Measurements from ENCODE around the gene SLC25A23.

Gene SLC25A23

DNA sequence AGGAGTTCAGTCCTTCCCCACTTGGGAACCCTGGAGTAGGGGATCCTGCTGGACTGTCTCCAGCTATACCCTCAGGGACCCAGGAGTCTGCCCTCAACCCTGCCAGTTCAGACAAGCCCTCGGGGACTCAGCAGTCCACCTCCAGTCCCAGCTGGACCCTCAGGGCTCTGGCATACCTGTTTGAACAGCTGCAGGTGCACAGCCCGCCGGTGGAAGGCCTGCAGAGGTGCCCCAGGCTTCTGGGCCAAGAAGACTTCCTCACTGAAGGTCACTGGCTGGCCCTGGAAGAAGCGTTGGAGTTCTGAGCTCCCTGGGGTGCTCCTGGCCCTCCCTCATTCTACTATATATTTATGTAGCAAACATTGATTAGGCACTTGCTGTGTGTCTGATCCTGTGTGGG is 13.1 kb upstream of the SLC25A23 start:
- no peak for TF ChIP-seq GATA2 (IDR thresholded peaks at IDR 0.05; ENCODE audit: low read depth, low read length)
- TF ChIP-seq GATA3 (IDR thresholded peaks at IDR 0.05; ENCODE audit: low read depth, low read length): no peak

- no peak for TF ChIP-seq GATA3 (IDR thresholded peaks at IDR 0.05; ENCODE audit: low read depth, low read length)
- no peak for TF ChIP-seq GATA2 (IDR thresholded peaks at IDR 0.05; ENCODE audit: low read depth, low read length)
Measured at GRCh38 chr19:6471076-6471475, 11.5 kb upstream of the SLC25A23 start.

DNA sequence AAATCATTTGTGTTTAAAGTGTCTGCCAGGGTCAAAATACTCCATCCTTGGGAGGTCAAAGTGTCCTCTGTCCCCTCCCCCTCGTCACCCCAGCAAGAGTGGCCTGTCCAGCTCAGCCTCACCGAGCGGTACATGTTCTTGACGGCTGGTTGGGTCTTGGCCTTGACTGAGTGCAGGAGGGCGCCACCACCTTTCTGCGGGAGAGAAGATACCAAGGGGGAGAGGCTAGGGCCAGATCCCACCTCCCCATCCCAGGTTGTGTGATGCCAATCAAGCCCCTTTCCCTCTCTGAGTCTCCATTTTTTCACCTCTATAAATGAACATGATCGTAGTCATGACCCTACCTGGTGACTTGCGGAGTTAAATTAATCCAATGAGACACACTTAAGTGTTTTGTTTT is 10.6 kb upstream of the SLC25A23 start:
- TF ChIP-seq GATA2 (IDR thresholded peaks at IDR 0.05; ENCODE audit: low read depth, low read length): no peak
- TF ChIP-seq GATA3 (IDR thresholded peaks at IDR 0.05; ENCODE audit: low read depth, low read length): no peak

DNA sequence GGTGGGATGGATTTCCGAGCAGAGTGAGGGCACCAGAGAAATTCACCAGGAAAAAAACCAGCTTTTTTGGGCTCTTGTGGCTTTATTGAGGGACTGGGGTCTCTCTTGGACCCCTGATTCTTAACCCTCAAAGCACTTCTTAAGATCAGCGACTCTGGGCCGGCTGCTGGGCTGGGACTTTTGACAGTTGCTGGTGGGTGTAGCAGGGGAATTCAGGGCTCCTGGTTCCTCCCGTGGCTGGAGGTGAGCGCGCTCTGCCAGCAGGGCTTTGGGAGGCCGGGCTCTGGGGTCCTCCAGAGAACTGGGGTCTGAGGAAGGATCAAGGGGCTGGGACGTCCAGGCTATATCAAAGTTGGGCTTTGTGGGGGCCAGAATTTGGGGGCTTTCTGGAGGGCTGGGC is 7.8 kb upstream of the SLC25A23 start:
- TF ChIP-seq GATA3 (IDR thresholded peaks at IDR 0.05; ENCODE audit: low read depth, low read length): no peak
- no peak for TF ChIP-seq GATA2 (IDR thresholded peaks at IDR 0.05; ENCODE audit: low read depth, low read length)

DNA sequence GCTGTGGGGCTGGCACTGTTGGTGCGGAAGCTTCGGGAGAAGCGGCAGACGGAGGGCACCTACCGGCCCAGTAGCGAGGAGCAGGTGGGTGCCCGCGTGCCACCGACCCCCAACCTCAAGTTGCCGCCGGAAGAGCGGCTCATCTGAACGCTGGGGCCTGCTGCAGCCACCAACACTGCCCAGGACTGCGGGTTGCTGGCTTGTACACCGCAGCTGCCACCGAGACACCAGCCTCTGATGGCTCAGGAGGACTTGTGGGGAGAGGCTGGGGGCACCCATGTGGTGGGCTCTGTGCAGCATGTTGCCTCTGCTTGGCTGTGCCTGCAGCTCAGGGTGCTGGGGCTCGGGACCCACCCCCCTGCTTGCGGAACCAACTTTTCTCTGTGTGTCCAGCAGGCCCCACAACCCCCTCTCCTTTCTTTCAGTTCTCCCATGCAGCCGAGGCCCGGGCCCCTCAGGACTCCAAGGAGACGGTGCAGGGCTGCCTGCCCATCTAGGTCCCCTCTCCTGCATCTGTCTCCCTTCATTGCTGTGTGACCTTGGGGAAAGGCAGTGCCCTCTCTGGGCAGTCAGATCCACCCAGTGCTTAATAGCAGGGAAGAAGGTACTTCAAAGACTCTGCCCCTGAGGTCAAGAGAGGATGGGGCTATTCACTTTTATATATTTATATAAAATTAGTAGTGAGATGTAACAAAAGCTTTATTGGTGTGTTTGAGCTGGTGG is 7.1 kb upstream of the SLC25A23 start:
- no peak for TF ChIP-seq GATA3 (IDR thresholded peaks at IDR 0.05; ENCODE audit: low read depth, low read length)
- TF ChIP-seq GATA2 (IDR thresholded peaks at IDR 0.05; ENCODE audit: low read depth, low read length): no peak

DNA sequence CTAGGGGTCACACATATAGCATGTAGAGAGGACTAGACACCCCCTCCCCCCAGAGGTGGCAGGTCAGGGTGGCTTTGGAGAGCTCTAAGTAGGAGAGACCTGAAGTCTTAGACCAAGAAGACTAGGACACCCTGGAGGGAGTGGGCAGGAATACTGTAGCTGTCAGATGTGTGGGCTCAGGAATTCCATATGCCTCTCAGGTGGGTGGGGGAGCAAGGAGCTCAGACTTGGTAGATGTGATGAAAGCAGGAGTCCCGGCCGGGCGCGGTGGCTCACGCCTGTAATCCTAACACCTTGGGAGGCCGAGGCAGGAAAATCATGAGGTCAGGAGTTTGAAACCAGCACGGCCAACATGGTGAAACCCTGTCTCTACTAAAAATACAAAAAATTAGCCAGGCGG is 6.1 kb upstream of the SLC25A23 start:
- TF ChIP-seq GATA2 (IDR thresholded peaks at IDR 0.05; ENCODE audit: low read depth, low read length): no peak
- TF ChIP-seq GATA3 (IDR thresholded peaks at IDR 0.05; ENCODE audit: low read depth, low read length): no peak

DNA sequence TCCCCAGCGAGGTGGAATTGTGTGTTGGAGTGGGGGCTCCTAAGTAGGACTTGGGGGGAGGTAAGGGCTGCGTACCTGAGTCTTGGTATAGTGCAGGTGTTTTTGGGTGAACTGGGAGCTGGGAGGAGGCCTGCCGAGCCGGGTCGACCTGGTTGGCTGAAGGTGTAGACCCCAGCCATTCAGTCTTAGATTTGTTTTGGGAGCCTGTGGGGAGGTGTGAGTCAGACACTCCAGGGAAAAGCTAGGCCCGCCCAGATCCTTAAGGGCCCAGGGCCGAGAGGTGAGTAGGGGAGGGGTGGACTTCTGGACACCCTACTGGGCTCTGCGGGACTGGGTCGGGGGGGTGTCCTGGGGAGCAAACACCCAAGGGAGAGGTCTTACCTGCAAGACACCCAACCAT is 5.4 kb upstream of the SLC25A23 start:
- TF ChIP-seq GATA2 (IDR thresholded peaks at IDR 0.05; ENCODE audit: low read depth, low read length) (no peak), GATA3 (IDR thresholded peaks at IDR 0.05; ENCODE audit: low read depth, low read length) (no peak)

GRCh38 chr19:6464070-6464873 is 4.7 kb upstream of the SLC25A23 start, which contains the start of gene CRB3:
CRB3 (plus strand) TSS chr19:6464271; CDS start chr19:6464702, 431 bp downstream.
- TF ChIP-seq GATA3 (IDR thresholded peaks at IDR 0.05; ENCODE audit: low read depth, low read length) (no peak), GATA2 (IDR thresholded peaks at IDR 0.05; ENCODE audit: low read depth, low read length) (no peak)

- TF ChIP-seq GATA2 (IDR thresholded peaks at IDR 0.05; ENCODE audit: low read depth, low read length) (no peak; the same call in 1 of the 2 replicates), GATA3 (IDR thresholded peaks at IDR 0.05; ENCODE audit: low read depth, low read length) (no peak)
Measured at GRCh38 chr19:6460099-6460884, 700 bp upstream of the SLC25A23 start.

- TF ChIP-seq GATA3 (IDR thresholded peaks at IDR 0.05; ENCODE audit: low read depth, low read length) (no peak), GATA2 (IDR thresholded peaks at IDR 0.05; ENCODE audit: low read depth, low read length) (no peak)
Measured at GRCh38 chr19:6458695-6459261, 814 bp downstream of the SLC25A23 start.

DNA sequence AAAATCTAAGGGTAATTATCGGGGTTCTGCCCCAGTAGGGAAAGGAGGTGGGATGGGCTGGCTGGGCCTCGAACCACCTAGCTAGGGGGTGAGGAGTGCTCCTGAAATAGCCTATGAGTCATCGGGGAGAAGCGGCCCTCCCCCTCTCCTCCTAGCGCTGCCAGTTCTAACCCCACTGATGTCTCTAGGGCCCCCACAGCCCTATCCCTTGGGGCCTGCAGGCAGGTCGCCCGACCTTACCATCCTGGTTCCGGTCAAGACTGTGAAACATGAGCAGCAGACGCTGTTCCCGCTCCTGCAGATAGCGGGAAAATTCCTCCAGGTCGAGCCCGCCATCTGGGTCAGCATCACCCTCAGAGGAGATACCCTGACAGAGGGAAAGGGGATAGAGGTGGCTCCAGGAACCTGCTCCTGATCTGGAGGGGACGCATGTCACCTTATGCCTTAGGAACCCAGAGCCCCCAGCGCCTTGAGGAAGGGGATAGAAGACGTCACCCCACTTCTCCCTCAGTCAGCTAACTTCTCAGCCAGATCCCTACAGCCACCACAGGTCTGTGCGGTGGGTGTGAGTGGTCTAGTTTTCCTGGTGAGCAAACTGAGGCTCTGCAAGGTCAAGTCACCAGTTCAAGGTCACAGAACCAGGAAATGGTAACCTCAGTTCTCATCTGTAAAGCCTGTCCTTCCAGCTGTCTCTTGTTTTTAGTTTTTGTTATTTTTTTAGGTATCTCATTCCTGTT is 1.5 kb downstream of the SLC25A23 start:
- TF ChIP-seq GATA2 (IDR thresholded peaks at IDR 0.05; ENCODE audit: low read depth, low read length): no peak
- TF ChIP-seq GATA3 (IDR thresholded peaks at IDR 0.05; ENCODE audit: low read depth, low read length): no peak

DNA sequence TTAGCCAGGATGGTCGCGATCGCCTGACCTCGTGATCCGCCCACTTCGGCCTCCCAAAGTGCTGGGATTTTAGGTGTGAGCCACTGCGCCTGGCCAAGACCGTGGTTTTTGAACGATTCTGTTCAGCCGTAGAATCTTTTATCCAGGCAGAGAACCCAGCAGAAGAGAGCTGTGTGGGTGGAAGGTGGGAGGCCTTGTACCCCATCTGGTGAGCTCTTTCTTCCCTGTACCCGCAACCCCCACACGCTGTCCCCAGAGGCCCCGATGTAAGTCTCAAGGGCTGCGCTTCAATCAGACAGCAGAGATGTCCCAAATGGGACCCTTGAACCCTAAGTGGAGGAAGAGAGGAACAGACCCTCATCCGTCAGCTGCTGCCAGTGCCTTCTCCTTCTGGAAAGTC is 3.7 kb downstream of the SLC25A23 start:
- TF ChIP-seq GATA2 (IDR thresholded peaks at IDR 0.05; ENCODE audit: low read depth, low read length) (no peak), GATA3 (IDR thresholded peaks at IDR 0.05; ENCODE audit: low read depth, low read length) (no peak)

DNA sequence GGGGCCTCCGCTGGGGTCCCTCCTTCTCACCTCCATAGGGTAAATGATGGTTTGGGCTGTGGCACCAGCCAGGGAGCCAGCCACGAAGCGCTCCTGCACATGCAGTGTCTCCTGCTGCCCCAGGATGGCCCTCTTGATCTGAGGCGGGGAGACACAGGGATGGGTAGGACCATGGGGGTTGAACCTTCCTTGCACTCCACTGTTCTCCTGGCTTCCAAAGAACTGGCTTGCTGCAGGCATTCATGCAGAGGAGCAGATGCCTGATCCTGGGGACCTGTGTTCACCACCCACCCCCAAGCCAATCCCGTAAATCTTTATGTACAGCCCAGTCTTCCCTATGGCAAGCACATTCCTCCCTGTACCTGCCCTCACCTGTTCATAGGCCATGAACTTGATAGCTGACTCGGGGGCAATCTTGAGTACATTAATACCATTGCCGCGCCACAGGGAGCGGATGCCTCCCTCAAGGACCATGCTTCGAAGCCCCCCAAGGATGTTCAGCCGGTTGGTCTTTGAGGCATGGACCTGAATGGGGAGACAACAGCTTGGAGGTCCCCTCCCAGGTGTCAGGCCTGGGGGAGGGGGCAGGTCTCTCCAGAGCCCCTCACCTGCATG is 5.5 kb downstream of the SLC25A23 start:
- TF ChIP-seq GATA3 (IDR thresholded peaks at IDR 0.05; ENCODE audit: low read depth, low read length) (no peak), GATA2 (IDR thresholded peaks at IDR 0.05; ENCODE audit: low read depth, low read length) (no peak)
